GM12864 (cell line): Measurements from ENCODE around the gene ST6GALNAC3.

Experiments used
- DNase-seq: peaks from one replicate; pipeline ENCODE4 v3.0.0-alpha.2; 2011; ENCODE audit warnings: low read depth
- H3K4me3 ChIP-seq: 2 replicates; pipeline ENCODE4 v1.5.1; 2011; ENCODE audit warnings: mild to moderate bottlenecking, low read depth, low read length, control low read depth
- CTCF ChIP-seq: IDR thresholded peaks from 2 replicates; pipeline ENCODE4 v1.5.1; 2011; ENCODE audit warnings: low read depth, mild to moderate bottlenecking, moderate library complexity, low read length, control low read depth, inconsistent platforms; ENCODE audit errors: missing control alignments

The ST6GALNAC3 gene

GRCh38 chr1:76433526-76433925 is 359.0 kb downstream of the ST6GALNAC3 start:
- no peak for TF ChIP-seq CTCF
- no peak for DNase-seq
- H3K4me3 ChIP-seq: no peak overlapping the region

GRCh38 chr1:76443217-76443616 is 368.7 kb downstream of the ST6GALNAC3 start:
- no peak for TF ChIP-seq CTCF
- H3K4me3 ChIP-seq: no peak overlapping the region
- DNase-seq: no peak

DNA sequence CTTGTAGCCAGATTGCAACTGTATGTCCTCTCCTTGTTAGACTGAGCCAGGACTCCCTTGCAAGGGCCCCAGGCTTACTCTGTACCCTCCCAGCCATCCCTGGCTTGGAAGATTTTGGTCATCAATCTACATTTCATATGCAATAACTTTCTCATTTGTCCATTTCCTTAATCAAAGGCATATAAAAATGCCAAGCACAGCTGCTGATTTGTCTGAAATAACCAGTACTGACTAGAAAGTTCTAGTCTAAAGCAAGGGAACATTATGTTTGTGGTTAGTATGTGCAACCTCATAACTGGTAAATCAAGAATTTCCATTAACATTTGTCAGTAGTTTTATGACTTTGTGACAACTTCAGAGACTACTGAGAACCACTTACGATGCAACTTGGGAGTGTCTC is 370.2 kb downstream of the ST6GALNAC3 start:
- TF ChIP-seq CTCF: no peak
- H3K4me3 ChIP-seq: no peak overlapping the region
- no peak for DNase-seq

DNA sequence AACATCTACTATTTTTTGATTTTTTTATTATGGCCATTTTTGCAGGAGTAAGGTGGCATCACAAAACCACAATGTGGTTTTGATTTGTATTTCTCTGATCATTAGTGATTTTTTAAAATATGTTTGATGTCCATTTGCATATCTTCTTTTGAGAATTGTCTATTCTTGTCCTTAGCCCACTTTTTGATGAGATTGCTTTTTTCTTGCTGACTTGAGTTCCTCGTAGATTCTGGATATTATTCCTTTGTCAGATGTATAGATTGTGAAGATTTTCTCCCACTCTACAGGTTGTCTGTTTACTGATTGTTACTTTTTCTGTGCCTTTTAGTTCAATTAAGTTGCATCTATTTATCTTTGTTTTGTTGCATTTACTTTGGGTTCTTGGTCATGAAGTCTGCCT is 375.7 kb downstream of the ST6GALNAC3 start:
- TF ChIP-seq CTCF: no peak
- DNase-seq: no peak
- H3K4me3 ChIP-seq: no peak overlapping the region

GRCh38 chr1:76463278-76463677 is 388.7 kb downstream of the ST6GALNAC3 start:
- no peak for TF ChIP-seq CTCF
- DNase-seq: no peak
- no peak overlapping the region for H3K4me3 ChIP-seq

- TF ChIP-seq CTCF: no peak
- no peak for DNase-seq
- H3K4me3 ChIP-seq: no peak overlapping the region
Measured at GRCh38 chr1:76463849-76464248, 389.3 kb downstream of the ST6GALNAC3 start.

DNA sequence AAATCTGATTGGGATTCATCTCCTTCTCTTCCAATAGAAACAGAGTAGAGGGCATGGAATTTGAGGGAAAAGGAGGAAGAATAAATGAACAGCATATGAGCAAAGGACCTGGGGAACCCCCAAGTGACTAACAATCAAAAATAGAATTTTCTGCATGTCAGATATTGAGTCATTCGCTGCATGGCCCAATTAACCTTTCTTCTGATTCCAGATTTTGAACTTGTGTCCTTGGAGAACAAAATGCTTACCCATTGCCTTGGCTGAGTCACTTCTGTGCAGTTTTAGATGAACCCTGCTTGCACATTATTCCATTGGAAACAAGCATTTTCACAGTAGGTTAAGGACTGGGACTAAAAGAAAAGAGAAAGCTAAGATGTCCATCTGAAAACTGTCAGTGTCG is 390.5 kb downstream of the ST6GALNAC3 start:
- no peak for DNase-seq
- TF ChIP-seq CTCF: no peak

More for the DNA sequence above, 390.5 kb downstream of the ST6GALNAC3 start:
- no peak overlapping the region for H3K4me3 ChIP-seq
